GM12864 (cell line): ENCODE measurements around the gene OAS3.

ENCODE experiments used
- DNase-seq: peaks from one replicate; pipeline ENCODE4 v3.0.0-alpha.2; 2011; ENCODE audit warnings: low read depth
- H3K4me3 ChIP-seq: 2 replicates; pipeline ENCODE4 v1.5.1; 2011; ENCODE audit warnings: mild to moderate bottlenecking, low read depth, low read length, control low read depth
- TF ChIP-seq, protein P1 (sequence below): IDR thresholded peaks from 2 replicates; pipeline ENCODE4 v1.5.1; 2011; ENCODE audit warnings: low read depth, mild to moderate bottlenecking, moderate library complexity, low read length, control low read depth, inconsistent platforms; ENCODE audit errors: missing control alignments

OAS3 gene

DNA sequence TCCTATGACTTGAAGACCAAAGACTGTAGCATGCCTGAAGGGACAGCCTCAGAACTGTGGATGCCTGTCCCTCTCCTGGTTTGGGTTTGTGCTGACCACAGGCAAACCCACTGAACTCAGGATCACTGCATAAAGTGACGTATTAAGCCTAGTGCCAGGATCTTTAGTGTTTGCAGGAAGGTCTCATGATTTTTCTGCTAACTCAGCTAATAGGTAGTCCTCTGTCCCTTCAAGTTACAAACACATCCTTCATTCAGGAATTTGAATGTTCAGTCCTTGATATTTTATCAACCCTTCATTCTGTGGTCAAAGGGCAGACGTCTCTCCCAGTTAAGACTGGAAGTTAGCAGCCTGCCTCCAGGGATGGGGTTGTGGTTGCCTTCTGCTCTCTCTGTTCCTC is 10.3 kb upstream of the OAS3 start:
- no peak overlapping the region for H3K4me3 ChIP-seq
- TF ChIP-seq, protein P1, sequence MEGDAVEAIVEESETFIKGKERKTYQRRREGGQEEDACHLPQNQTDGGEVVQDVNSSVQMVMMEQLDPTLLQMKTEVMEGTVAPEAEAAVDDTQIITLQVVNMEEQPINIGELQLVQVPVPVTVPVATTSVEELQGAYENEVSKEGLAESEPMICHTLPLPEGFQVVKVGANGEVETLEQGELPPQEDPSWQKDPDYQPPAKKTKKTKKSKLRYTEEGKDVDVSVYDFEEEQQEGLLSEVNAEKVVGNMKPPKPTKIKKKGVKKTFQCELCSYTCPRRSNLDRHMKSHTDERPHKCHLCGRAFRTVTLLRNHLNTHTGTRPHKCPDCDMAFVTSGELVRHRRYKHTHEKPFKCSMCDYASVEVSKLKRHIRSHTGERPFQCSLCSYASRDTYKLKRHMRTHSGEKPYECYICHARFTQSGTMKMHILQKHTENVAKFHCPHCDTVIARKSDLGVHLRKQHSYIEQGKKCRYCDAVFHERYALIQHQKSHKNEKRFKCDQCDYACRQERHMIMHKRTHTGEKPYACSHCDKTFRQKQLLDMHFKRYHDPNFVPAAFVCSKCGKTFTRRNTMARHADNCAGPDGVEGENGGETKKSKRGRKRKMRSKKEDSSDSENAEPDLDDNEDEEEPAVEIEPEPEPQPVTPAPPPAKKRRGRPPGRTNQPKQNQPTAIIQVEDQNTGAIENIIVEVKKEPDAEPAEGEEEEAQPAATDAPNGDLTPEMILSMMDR: no peak
- DNase-seq: no peak

DNA sequence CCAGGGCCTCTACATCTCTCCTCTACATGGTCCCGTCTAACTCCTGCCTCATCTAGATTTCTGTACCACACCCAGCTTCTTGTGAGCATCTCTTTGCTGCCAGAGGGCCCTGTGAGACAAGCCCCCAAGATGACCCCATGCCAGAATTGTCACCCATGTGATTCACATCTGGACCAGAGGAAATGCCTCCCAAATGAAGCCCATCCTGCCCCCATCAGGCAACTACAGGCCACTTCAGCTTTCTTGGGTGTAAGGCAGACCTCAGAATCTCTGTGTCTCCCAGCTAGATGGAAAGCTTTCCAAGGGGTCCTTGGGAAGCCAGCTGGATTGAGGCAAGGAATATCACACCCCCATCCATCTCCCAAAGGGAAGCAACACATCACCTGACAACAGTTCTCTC is 9.3 kb upstream of the OAS3 start:
- DNase-seq: no peak
- TF ChIP-seq, protein P1: no peak
- no peak overlapping the region for H3K4me3 ChIP-seq

DNA sequence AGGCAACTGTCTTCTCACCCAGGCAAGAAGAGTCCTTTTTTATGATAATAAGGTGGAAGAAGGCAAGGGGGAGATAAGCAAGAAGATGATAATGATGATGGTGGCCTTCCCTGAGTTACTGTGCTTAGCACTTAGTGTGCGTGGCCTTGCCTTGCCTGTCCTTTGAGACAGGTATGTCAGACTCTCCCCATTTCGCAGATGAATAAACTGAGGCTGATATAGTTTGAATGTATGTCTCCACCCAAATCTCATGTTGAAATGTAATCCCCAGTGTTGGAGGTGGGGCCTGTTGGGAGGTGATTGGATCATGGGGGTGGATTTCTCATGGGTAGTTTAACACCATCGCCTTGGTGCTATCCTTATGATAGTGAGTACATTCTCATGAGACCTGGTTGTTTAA is 8.6 kb upstream of the OAS3 start:
- H3K4me3 ChIP-seq: no peak overlapping the region
- TF ChIP-seq, protein P1: no peak
- no peak for DNase-seq

DNA sequence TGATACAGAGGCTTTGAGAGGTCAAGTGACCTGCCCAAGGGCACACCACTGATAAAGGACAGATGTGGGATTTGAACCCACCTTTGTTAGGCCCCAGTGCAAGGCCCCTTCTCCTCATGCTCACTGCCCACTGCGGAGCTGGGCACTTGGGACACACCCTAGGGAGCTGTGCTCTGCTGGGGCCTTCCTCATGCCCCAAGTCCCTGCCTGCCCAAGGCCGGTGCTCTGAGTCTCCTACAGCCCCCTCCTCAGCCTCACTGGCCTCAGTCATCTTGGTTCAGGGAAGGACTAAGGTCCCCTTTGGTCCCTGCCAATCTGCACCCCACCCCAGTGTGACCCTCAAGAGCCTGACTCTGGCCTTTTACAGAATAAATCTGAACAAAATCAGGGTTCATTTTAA is 7.9 kb upstream of the OAS3 start:
- H3K4me3 ChIP-seq: no peak overlapping the region
- TF ChIP-seq, protein P1: no peak
- no peak for DNase-seq

DNA sequence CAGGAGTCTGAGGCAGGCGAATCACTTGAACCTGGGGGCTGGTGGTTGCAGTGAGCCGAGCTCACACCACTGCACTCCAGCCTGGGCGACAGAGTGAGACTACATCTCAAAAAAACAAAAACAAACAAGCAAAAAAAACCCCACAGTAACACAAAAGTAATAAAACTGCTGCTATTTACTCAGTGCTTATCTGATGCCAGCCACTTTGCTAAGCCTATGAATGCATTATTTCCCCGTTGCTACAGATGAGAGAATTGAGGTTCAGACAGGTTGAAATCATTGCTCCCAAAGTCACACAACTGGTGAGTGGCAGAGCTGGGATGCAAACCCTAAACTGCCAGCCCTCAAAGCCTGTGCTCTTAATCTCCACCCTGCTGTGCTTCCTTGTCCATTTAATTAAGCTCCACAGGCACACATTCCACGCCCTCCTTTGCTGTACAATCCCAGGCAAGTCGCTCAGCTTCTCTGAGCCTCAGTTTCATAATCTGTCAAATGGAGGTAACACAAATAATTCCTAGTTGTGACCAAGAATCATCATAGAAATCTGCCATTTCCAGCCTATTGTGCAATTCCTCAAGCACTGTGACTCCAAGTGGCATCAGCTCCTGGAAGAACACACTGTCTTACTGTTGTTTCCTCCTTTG is 5.7 kb upstream of the OAS3 start:
- no peak for DNase-seq
- no peak overlapping the region for H3K4me3 ChIP-seq
- TF ChIP-seq, protein P1: no peak

DNA sequence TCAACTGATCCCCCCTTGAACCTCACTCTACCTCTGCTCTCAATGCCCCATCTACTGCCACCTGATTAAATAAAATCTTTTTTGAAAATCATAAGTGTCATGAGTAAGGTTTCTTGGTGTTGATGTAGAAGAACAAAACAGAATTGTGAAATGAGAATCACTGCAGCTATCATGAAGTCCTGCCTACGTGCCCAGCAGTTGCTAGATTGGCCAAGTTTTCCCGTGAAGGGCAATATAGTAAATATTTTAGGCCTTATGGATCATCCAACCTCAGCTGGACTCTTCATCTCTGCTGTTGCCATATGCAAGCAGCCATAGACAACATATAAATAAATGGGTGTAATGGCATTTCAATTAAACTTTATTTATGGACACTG is 5.2 kb upstream of the OAS3 start:
- H3K4me3 ChIP-seq: no peak overlapping the region
- TF ChIP-seq, protein P1: no peak
- no peak for DNase-seq

DNA sequence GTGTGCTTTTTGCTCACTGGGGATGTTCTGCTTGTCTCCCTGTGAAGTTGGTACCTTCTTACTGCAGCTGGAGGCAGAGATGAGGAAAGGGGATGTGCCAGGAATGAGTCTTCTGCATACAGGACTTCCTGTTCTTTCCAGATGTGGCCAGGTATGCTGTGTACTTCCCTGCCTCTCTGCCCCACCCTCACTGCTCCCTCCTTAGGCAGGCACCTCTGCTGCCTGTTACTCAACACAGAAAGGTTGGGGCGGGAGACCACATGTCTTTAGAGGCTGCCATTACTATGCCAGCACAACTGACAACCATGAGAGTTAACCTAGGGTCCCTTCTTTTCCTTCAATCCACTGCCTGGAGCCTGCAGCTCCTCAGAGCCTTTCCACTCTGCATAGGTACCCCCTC is 2.0 kb upstream of the OAS3 start:
- no peak overlapping the region for H3K4me3 ChIP-seq
- TF ChIP-seq, protein P1: no peak
- DNase-seq: no peak
